Renal pelvis (tissue), 4 donors: Measurements from ENCODE around the gene CHST15. TPM values are rescaled to one million over a fixed set of nuclear protein-coding genes. Genes with fewer than 3 reads are reported as not detected.
"Not testable (repeated sequence)": the region's sequence is repeated elsewhere in the genome, so short reads cannot be mapped to it uniquely, and the experiment has no call there.

Experiments used
- DNase-seq: peaks from one replicate; pipeline ENCODE4 v3.0.0-alpha.2; 2013
- polyA plus RNA-seq, 3 donors: library from polyadenylated mRNA; unstranded; fragments of 120-200 nt; gene quantifications; one replicate each; pipeline ENCODE4 v1.2.1, GENCODE V29; 2013; ENCODE audit not compliant: insufficient read length in 3 of 3

CHST15 gene
- polyA plus RNA-seq, 3 donors: 17.3 to 20.3 (median 20.3) TPM

DNA sequence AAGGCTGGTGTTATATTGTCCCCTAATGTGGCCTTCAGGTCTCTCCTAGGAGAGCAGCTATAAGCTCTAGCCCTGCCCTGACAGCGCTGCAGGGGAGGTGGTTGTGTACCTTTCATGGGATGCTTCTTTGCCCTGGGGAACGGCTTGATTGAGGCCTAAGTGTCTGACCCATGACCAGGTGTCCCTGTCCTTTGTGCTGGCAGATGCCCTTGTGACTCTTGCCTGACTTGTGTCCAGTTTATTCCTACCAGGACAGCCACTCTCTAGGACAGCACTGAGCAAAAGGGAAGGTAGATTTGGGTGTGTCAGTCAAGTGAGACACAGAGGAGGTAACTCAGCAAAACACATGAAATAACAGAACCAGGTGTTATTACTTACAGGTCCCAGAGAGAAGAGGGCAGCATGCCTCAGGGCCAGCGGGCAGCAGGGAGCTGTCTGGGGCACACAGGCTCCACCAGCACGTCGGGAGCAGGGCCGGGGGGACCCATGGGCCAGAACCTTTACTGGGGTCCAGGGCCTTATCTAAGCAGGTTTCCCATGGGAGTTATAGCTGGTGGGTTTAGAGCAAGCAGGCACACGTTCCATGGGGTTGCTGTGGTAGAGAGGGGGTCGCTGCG is 10.7 kb upstream of the CHST15 start:
- DNase-seq: no peak

DNA sequence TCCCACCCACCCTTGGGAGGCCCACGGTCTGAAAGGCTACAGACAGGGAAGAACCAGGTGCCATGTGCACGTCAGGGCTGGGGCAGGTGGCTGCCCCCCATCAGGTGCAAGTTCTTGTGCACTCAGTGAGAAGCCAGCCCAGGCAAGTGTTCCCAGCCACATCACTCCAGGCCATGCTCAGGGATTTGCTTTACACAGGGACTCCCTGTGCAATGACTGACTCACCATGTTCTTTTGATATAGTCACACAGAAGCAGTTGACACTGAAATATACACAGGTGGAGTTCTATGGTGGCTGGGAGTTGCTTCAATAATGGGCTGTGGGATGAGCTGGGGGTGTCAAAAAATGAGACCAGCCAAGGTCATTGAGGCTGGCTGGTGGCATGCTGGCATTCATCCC is 8.0 kb upstream of the CHST15 start:
- DNase-seq: no peak

DNA sequence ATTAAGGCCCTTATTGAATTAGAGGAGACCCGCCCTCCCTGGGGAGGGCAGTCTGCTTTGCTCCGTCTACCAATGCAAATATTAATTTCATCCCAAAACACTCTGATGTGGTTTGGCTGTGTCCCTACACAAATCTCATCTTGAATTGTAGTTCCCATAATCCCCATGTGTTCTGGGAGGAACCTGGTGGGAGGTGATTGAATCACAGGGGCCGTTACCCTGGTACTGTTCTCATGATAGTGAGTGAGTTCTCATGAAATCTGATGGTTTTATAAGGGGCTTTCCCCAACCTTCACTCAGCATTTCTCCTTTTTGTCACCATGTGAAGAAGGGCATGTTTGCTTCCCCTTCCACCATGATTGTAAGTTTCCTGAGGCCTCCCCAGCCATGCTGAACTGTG is 7.3 kb upstream of the CHST15 start:
- not testable (repeated sequence) for DNase-seq

DNA sequence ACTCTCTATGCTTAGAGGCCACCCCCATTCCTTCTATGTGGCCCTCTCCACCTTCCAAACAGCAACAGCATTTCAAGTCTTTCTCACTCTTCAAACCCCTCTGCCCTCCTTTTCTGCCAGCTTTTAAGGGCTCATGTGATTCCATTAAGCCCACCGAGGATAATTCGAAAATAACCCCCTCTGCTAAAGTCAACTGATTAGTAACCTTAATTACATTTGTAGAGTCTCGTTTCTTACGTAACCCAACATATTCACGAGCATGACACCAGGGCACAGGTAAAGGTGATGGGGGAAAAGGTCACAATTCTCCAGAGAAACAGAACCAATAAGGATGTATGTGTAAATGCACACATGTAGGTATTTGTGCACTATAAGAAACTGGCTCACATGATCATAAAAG is 6.7 kb upstream of the CHST15 start:
- no peak for DNase-seq

DNA sequence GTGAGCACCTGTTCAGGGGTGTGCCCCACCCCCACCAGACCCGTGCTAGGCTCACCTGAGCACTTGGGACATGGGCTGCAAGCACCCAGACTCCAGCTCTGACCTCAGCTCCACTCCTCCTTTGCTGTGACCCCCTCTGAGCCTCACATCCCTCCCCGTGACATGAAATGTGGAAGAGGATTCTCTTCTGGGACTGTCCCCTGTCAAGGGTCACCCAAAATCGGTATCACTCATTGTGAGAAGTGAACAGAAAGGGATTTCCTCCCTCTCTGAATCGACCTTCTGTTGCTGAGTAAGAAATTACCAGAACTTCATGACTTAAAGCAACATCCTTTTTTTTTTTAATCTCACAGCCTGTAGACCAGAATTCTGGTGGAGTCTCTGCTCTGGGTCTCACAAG is 6.2 kb upstream of the CHST15 start:
- no peak for DNase-seq

DNA sequence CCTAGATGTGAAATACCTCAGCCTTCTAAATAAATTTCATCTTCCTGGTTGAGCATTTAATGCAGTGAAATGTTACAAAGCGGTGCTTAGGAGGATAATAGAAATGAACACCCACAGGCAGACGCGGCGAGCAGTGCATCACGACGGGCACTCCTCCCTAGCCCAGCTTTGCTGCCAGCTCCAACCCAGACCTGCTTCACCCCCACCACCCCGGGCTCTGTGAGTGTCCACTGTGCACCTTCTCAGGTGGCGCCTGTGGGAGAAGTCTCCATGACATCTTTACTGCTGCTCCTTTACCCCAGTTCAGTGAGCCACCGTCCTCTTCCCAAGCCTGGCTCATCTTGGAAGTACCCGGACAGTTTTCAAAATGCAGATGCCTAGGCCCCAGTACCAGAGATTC is 5.2 kb upstream of the CHST15 start:
- no peak for DNase-seq

DNA sequence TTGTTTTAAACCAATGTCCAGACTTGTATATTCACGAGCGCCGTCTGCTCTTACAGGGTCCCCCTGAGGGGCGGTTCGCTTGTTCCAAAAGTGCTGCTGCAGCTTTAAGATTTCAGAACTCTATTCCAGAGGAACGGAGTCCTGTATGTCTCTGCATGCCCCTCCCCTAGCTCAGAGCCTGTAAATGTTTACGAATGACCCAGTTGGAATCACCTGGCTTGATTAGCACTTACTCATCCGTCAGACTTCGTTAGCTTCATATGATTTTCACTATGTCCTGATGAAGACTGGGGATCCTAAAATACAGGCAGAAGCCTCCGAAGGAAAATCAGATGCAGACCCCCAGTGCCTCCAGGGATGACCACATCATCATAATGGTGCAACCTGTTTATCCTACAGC is 4.5 kb upstream of the CHST15 start:
- DNase-seq: no peak

DNA sequence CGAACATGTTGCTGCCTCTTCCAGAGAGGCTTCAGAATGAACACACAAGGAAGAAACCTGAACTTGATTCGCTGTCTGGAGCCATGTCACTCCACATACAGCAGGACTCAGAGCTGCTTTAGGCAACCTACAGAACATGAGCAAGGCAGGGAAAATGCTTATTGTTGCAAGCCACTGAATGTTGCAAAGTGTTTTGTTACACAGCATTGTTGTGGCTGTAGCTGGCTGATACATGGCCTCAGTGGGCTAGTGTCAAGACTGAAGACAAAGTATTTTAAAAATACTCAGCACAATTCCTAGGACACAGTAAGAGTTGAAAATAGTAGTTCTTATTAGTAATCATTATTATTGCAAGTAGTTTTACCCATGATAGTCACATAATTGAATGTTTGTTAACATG is 3.1 kb upstream of the CHST15 start:
- DNase-seq: no peak

DNA sequence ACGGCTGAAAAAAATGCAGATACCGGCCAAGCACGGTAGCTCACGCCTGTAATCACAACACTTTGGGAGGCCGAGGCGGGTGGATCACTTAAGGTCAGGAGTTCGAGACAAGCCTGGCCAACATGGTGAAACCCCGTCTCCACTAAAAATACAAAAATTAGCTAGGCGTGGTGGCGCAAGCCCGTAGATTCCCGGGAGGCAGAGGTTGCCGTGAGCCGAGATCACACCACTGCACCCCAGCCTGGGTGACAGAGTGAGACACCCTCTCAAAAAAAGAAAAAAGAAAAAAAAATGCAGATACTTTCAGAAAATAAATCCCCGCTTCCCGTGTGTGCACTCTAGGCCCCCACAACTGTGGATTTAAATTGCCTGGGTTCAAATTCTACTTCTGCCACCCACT is 2.4 kb upstream of the CHST15 start:
- DNase-seq: not testable (repeated sequence)

DNA sequence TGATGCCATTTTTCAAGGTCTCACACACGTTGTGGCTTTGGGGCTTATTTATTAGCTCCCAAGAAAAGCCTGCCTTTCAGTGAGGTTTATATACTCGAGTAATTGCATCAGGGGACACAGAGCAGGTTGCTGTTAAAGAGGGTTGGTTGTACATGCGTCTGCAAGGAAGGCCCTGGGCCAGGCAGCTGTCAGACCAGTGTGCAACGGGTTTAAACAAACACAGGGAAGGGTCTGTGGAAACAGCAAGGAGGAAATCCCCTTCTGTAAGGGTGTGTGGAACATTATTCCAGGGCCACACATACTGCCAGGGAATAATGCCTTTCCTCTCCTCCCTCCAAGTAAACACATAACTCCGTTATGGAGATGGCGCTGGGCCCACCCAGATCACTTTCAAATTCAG is 1.7 kb upstream of the CHST15 start:
- DNase-seq: no peak

DNA sequence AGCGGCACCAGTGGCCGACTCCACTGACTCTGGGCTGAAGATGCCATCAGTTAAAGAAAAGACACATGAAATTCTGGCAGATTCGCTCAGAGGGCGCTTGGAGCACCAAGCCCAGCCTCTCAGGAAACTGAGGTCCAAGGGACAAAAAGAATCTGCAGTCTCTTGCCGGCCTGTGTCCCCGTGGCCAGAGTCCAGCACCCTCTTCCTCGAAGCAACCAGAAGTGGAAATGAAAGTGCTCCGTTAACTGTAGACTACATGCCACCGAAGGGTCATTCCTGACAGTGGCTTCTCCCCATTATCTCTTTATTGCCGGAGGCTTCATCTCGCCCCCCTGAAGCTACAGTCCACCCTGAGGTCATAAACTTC is 1.0 kb upstream of the CHST15 start:
- no peak for DNase-seq

DNA sequence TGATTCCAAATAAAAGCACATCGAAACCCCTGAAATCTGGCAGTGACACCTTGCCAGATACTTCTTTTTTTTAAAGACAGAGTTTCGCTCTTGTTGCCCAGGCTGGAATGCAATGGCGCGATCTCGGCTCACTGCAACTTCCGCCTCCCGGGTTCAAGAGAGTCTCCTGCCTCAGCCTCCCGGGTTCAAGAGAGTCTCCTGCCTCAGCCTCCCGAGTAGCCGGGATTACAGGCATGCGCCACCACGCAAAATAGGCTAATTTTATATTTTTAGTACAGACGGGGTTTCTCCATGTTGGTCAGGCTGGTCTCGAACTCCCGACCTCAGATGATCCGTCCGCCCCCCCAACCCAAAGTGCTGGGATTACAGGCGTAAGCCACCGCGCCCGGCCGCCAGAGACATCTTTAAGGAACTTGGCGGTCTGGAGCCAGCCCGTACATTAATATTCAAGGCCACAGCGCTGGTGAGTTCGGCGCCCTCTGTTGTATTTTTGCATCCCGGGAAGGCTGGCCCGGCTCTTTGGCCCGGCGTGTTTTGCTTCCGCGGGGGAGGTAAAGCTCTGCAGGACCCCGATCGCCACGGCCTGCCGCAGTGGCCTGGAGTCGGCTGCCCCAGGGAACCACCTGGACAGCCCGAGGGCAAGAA is 498 bp upstream of the CHST15 start:
- DNase-seq: not testable (repeated sequence)

DNA sequence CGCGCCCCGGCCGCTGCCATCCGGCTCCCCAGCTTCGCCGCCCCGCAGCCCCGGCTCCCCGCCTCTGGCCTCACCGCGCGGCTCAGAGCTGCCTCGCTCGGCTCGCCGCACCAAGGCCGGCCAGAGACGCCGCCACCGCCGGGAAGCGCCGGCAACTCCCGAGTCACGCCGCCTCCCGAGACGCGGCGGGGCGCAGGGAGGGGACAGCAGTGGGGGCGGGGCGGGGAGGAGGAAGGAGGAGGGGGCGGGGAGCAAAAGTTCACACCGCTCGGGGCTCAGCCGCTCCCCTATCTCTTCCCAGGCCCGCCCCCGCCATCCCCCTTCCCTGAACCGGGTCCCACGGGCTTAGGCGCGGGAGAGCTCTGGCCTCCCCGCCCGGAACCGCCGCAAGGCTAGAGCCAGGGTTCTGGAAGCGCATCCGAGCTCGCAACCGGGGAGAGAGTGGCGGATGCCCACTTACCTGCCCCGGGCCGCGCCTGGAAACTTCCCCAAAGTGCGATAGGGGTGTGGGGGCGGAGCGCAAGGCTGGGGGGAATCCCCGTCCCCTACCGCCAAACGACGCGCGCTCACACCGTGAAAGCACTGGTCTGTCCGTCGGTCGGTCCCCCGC is 1.0 kb downstream of the CHST15 start:
- no peak for DNase-seq

DNA sequence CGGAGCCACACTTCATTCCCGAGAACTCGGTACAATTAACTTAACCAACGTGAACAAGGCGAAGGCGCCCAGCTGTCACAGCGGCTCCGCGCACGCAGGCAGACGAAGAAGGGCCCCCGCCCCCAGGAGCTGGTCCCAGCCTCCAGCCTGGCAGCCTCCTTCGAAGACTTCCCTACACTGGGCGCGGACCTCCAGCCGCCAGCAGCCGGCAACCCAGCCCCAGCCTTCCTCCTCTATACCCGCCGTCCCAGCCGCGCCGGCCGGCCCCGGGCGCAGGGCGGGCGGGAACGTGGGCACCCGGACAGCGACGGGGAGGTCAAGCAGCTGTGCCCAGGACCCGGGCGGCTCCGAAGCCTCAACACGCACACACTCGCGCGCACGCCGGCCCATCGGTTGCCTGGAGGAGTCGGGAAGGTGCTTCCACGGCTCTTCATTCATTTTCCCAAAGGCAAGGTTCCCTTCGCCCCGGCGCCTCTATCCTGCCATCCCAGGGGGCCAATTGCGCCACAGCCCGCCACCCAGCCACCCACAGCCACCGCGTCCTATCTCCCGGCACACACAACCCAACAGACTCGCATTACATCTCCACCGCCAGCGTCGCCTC is 1.6 kb downstream of the CHST15 start:
- DNase-seq: no peak

DNA sequence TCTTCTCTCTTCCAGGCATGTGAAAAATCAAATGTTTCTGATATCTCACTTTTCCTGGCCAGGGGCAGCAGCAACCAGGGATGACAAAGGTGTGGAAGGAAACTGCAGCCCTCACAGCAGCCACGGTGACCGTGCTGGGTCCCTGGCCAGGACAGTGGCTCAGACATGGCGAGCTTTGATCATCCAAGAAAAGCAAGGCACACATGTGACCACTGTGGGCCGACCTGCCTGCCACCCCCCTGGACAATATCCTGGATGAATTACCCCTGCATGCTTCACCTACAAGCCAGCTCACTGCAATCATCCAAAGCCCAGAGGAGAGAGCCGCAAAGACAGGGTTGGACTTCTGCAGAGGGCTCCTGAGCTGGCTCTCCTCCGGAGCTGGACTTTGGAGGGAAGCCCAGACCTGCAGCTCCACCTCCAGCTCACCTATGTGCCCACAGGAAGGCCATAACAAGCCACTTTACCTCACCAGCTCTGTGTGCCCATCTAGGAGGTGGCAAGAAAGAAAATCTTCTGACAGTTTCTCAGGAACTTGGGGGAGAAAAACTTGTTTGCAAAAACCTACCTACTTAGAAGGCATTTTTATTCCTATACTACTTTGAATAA is 2.7 kb downstream of the CHST15 start:
- no peak for DNase-seq

DNA sequence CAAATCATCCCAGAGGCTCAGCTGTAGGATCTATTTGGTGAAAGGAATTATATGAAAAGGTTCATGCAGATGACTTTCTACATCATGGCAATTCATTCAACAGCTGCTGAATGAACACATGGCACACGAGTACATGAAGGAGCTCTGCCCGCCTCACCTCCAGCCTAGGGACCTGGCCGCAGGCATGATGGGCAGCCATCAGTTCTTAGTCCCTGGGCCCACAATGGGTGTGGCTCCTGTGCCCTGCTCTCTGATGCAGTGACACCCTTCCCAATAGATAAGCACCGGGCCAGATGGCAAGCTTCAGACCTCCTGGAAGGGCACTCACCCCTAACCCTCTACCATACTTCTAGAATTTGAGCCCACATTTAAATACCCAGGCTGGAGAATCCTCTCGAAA is 3.5 kb downstream of the CHST15 start:
- DNase-seq: no peak

DNA sequence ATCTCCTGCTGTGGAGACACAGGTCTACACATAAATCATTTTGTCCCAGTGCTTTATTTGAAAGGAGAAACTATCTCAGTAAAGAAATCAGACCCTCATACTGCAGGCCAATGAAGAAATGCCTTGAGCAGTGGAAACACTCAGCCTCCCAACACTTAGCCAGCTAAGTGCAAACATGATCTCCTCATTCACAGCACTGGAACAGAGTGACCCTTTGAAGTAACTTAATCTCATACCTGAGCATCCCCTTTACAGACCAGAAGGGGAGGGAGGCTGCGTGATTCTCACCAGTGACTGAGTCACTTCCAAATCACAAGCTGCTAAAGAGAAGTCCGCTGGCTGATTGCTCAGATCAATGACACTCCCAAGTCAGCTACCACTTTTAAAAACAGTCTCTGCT is 4.5 kb downstream of the CHST15 start:
- no peak for DNase-seq

DNA sequence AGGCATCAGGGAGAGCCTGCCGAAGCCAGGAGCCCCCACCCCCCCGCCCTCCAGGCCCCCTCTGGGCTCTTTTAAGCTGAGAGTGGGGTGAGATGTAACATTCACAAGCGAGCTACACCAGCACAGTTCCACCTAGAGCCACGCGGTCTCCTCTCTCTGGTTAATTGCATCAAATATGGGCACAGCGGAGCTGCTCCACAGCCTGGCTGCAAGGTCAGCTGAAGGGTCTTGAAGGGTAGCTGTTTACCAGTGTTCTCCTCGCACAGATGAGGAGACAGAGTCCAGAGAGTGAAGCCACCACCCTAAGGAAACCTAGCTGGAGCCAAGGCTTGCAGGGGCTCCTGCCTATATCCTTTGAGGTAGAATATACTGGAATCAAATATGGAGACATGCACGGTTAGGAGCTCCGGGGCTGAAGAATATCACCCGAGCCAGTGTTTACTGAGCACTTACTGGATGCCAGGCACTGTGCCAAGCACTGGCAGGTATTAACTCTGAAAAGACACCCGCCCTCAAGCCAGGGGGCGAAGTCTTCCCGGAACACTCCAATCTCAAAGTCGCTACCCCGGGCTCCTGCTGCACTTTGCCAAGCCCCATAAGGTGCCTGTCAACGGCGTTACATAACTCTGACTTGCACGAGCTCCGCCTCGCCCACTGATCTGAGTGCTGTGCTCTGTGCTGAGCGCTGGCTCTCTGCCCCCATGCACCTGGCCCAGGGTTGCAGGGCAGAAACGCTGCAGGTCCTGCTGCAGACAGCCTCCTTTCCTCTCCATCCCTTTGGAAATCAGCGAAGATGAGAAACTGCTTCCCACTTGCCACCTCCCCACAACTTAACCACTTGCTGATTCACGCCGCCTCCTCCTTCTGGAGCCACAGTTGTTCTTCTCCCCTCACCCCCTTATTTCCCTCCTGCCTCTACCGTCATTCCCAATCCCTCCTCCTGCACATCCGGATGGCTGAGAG is 5.4 kb downstream of the CHST15 start:
- DNase-seq: no peak

DNA sequence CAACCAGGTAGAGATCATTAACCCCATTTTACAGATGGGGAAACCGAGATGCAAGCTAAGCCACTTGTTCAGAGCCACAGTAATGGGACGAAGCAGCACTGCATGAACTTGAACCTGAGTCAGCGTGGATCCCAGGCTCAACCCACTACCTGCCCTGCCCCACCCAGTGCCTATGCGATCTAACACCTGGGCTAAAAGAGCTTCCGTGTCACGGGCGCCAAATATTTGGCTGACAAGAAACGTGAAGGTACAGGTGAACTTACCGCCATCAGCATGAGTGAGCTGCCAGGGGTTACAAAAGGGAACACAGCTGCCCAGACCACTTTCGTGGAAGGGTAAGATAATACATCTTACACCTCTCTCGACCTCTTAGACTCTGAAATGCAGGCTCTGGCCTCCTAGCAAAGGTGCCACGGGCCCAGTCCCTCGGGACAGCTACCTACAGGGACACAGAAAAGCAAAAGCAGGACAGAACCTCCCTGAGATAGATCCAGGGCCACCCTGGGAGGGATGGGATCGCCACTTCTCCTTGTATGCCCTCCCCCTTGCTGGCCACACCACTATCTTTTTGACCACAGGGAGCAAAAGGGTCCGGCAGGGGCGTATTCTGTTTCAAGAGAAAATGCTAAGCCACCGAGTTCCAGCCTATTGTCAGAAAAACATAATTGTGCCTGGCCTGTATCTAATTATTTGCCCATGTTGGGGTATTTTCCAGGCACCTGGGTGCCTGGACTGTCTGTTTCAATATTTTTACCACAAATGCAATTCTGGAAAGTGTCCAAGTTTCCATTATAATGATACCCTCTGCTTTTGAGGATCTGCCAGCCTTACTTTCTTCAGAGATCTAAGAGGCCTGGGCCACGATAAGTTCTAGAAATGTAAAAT is 6.4 kb downstream of the CHST15 start:
- DNase-seq: no peak

DNA sequence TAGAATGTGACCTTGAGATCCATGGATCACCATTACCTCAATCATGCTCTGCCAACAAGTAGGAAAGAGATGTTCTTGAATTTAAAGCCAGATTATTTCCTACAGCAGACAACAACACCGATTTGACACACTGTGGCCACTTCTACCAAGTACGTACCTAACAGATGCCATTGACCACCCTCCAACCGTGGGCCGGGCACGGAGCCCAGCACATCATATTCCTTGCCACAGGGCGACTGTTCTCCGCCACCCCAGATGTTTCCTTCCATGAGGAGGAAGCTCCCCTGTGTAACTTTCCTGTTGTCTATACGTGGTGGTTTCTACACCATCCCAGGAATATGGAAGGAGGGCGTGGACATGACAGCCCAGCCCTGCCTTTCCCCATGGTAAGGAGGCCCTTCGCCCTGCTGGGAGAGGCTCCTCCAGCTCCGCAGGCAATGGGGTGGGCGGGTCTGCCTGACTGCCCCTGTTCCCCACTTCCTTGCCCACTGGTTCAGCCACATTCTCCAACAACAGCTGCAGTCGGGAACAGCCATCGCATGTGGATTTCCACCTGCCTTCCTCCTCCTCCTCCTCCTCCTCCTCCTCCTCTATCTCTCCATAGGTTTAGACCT is 7.2 kb downstream of the CHST15 start:
- DNase-seq: no peak
